IMR-90 (cell line): ENCODE data around the gene USH2A. TPM values are rescaled to one million over a fixed set of nuclear protein-coding genes. Genes with fewer than 3 reads are reported as not detected.

Source experiments
- ATAC-seq: fragments of 200-7000 bp; cut with Tn5 transposase; 2 replicates; pipeline ENCODE4 v1.9.1; 2020; ENCODE audit warnings: low read depth, mild to moderate bottlenecking, moderate library complexity
- BruUV-seq: library from RNA; stranded (reverse); fragments of 400-500 nt; replicated peaks from 2 replicates; lab custom pipeline; 2021; lab: Mats Ljungman, UMichigan
- CTCF ChIA-PET: fragments of 300-600 bp; formaldehyde crosslinking; extraction: SDS; loops from one replicate; lab custom pipeline; 2021; ENCODE audit warnings: antibody characterized with exemption; lab: Yijun Ruan, JAX
- POLR2A ChIA-PET: fragments of 300-600 bp; sonication (Branson Sonifier 250); formaldehyde crosslinking; loops from one replicate; lab custom pipeline; 2022; ENCODE audit warnings: antibody characterized with exemption; ENCODE audit not compliant: unreplicated experiment; lab: Charles Lee
- DNase-seq: peaks from one replicate; pipeline ENCODE4 v3.0.0; 2013
- H2AFZ ChIP-seq: replicated peaks from 2 replicates; pipeline ENCODE3; 2013; ENCODE audit warnings: low read length, mild to moderate bottlenecking; ENCODE audit not compliant: poor library complexity
- H2AK5ac ChIP-seq: 2 replicates; pipeline ENCODE4 v1.6.1; 2013; ENCODE audit warnings: low read depth, low read length, inconsistent platforms
- H2AK9ac ChIP-seq: replicated peaks from 2 replicates; pipeline ENCODE3; 2013; ENCODE audit warnings: mild to moderate bottlenecking, low read depth, low read length, moderate library complexity; ENCODE audit not compliant: poor library complexity
- H2BK120ac ChIP-seq: 2 replicates; pipeline ENCODE4 v1.6.1; 2013; ENCODE audit warnings: low read depth, low read length, inconsistent platforms
- H2BK15ac ChIP-seq: 3 replicates; pipeline ENCODE4 v1.6.1; 2013; ENCODE audit warnings: low read depth, low read length, inconsistent platforms
- H2BK20ac ChIP-seq: 2 replicates; pipeline ENCODE4 v1.6.1; 2013; ENCODE audit warnings: low read depth, mild to moderate bottlenecking, inconsistent platforms, low read length, moderate library complexity
- H2BK5ac ChIP-seq: 2 replicates; pipeline ENCODE4 v1.6.1; 2013; ENCODE audit warnings: mild to moderate bottlenecking, low read depth, low read length, inconsistent platforms; ENCODE audit not compliant: poor library complexity, severe bottlenecking
- H3K14ac ChIP-seq: replicated peaks from 2 replicates; pipeline ENCODE4 v1.6.1; 2013; ENCODE audit warnings: low read depth, low read length, inconsistent platforms
- H3K18ac ChIP-seq: 2 replicates; pipeline ENCODE4 v1.6.1; 2013; ENCODE audit warnings: low read depth, low read length, control low read depth
- H3K23ac ChIP-seq: 2 replicates; pipeline ENCODE4 v1.6.1; 2013; ENCODE audit warnings: low read depth, low read length, inconsistent platforms
- H3K27ac ChIP-seq: 2 replicates; pipeline ENCODE4 v1.5.1; 2013; ENCODE audit warnings: mild to moderate bottlenecking, control low read depth, low read length; ENCODE audit not compliant: insufficient read depth
- H3K27me3 ChIP-seq: 2 replicates; pipeline ENCODE4 v1.6.1; 2013; ENCODE audit warnings: low read length; ENCODE audit not compliant: control insufficient read depth, insufficient read depth
- H3K36me3 ChIP-seq: 2 replicates; pipeline ENCODE4 v1.6.1; 2013; ENCODE audit warnings: low read length, mixed read lengths; ENCODE audit not compliant: control insufficient read depth, insufficient read depth
- H3K4ac ChIP-seq: 2 replicates; pipeline ENCODE4 v1.6.1; 2013; ENCODE audit warnings: low read depth, low read length, inconsistent platforms
- H3K4me1 ChIP-seq: 2 replicates; pipeline ENCODE4 v1.6.1; 2013; ENCODE audit warnings: low read length, mixed read lengths; ENCODE audit not compliant: control insufficient read depth, insufficient read depth
- H3K4me2 ChIP-seq: 2 replicates; pipeline ENCODE4 v1.6.1; 2013; ENCODE audit warnings: low read depth, mild to moderate bottlenecking, control low read depth, low read length, moderate library complexity
- H3K4me3 ChIP-seq: 2 replicates; pipeline ENCODE4 v1.5.1; 2013; ENCODE audit warnings: low read depth, mild to moderate bottlenecking, control low read depth, low read length, moderate library complexity; ENCODE audit not compliant: insufficient read depth
- H3K56ac ChIP-seq: 2 replicates; pipeline ENCODE4 v1.6.1; 2013; ENCODE audit warnings: low read length, inconsistent platforms; ENCODE audit not compliant: insufficient read depth; ENCODE audit errors: extremely low read depth
- H3K79me1 ChIP-seq, 2 experiments: 2 replicates each; pipeline ENCODE4 v1.6.1; 2013; ENCODE audit warnings: low read length in 2 of 2, inconsistent platforms in 1 of 2, low read depth in 1 of 2
- H3K9ac ChIP-seq: 2 replicates; pipeline ENCODE4 v1.6.1; 2013; ENCODE audit warnings: low read depth, low read length, control low read depth
- H3K9me1 ChIP-seq: 2 replicates; pipeline ENCODE4 v1.6.1; 2013; ENCODE audit warnings: low read length, inconsistent platforms; ENCODE audit not compliant: insufficient read depth
- H3K9me3 ChIP-seq: 2 replicates; pipeline ENCODE4 v1.6.1; 2013; ENCODE audit warnings: low read length; ENCODE audit not compliant: control insufficient read depth, insufficient read depth
- H4K20me1 ChIP-seq: 2 replicates; pipeline ENCODE4 v1.6.1; 2013; ENCODE audit warnings: low read length, inconsistent platforms; ENCODE audit not compliant: insufficient read depth
- H4K5ac ChIP-seq: 2 replicates; pipeline ENCODE4 v1.6.1; 2013; ENCODE audit warnings: mild to moderate bottlenecking, low read depth, low read length, control low read depth
- H4K8ac ChIP-seq, 2 experiments: 2 replicates each; pipeline ENCODE4 v1.6.1; 2013; ENCODE audit warnings: low read depth in 2 of 2, low read length in 2 of 2, control low read depth in 1 of 2, inconsistent platforms in 1 of 2
- H4K91ac ChIP-seq: 2 replicates; pipeline ENCODE4 v1.6.1; 2013; ENCODE audit warnings: low read depth, low read length, inconsistent platforms; ENCODE audit not compliant: insufficient read depth
- BHLHE40 ChIP-seq: fragments of 150-350 bp; IDR thresholded peaks from 2 replicates; pipeline ENCODE4 v1.6.1; 2016; ENCODE audit warnings: mild to moderate bottlenecking, low read depth, low read length
- CEBPB ChIP-seq: IDR thresholded peaks from 2 replicates; pipeline ENCODE4 v1.6.1; 2012; ENCODE audit warnings: low read depth, low read length, improper control_type of control experiment
- FOS ChIP-seq: fragments of 150-350 bp; IDR thresholded peaks from 2 replicates; pipeline ENCODE4 v1.6.1; 2016; ENCODE audit warnings: low read depth, low read length
- MAZ ChIP-seq: IDR thresholded peaks from 2 replicates; pipeline ENCODE4 v1.6.1; 2012; ENCODE audit warnings: low read depth, mild to moderate bottlenecking, low read length, improper control_type of control experiment, moderate library complexity, borderline replicate concordance
- NFE2L2 ChIP-seq: fragments of 150-350 bp; IDR thresholded peaks from 2 replicates; pipeline ENCODE4 v1.6.1; 2016; ENCODE audit warnings: low read depth, mild to moderate bottlenecking, low read length
- RFX5 ChIP-seq: IDR thresholded peaks from 2 replicates; pipeline ENCODE4 v1.8.0; 2012; ENCODE audit warnings: low read depth, mild to moderate bottlenecking, low read length, moderate library complexity
- USF2 ChIP-seq: fragments of 150-350 bp; IDR thresholded peaks from 2 replicates; pipeline ENCODE4 v1.6.1; 2017; ENCODE audit warnings: mild to moderate bottlenecking, antibody characterized with exemption, low read length, low read depth
- WGBS, 2 experiments: methylation state at CpG; one replicate each; pipeline versions ENCODE4 v1.1.5 to v1.1.7; 2013; ENCODE audit warnings: missing lambda C conversion rate in 2 of 2; ENCODE audit not compliant: insufficient read length in 1 of 2; ENCODE audit errors: extremely low coverage in 2 of 2; 5-methylcytosine and 5-hydroxymethylcytosine counted together
- dilution Hi-C: fragments of 300-500 bp; cut with HindIII; formaldehyde crosslinking; loops from one replicate; pipeline ENCODE4 v1.14.3; 2018; ENCODE audit warnings: low sequenced_read_pairs; ENCODE audit not compliant: unreplicated experiment
- in situ Hi-C: fragments of 300-500 bp; cut with MboI; formaldehyde crosslinking; loops from 3 replicates; pipeline ENCODE4 v1.14.3; 2019; ENCODE audit warnings: low sequenced_read_pairs, inconsistent platforms, mixed read lengths
- intact Hi-C: fragments of 100-400 bp; cut with micrococcal nuclease; formaldehyde crosslinking; loops from 2 replicates; pipeline ENCODE4 v1.10.0; 2022
- polyA plus RNA-seq, 3 experiments: library from polyadenylated mRNA; depleted of rRNA; stranded (reverse); fragments of >200 nt; gene quantifications; 2 replicates each; pipeline ENCODE4 v1.2.3, GENCODE V29; 2012; ENCODE audit warnings: low replicate concordance in 1 of 3
- total RNA-seq: library from RNA; depleted of rRNA; stranded (reverse); fragments of >200 nt; gene quantifications from 2 replicates; pipeline ENCODE4 v1.2.3, GENCODE V29; 2012

The USH2A gene
- total and polyA plus RNA-seq, 2 of the 4 experiments (the other 2 are of a cell fraction) = under 0.01 to 0.02 TPM

GRCh38 chr1:216462066-216462775, 39.0 kb upstream of the USH2A start:
- DNase-seq = peak; percentile 89
- TF ChIP-seq RFX5 (no peak), MAZ (no peak), CEBPB (0 out of 2 replicates have a peak, but pooled peaks have one; percentile 26), USF2 (no peak), BHLHE40 (no peak), FOS (peak; percentile 44; the same call in 1 of the 2 replicates), NFE2L2 (no peak)

More at GRCh38 chr1:216462066-216462775, 39.0 kb upstream of the USH2A start:
- peak overlapping the region; percentile 78; the same call in 1 of the 2 replicates for H3K4me2 ChIP-seq
- no CpG with 5 or more reads among the region's 3 CpGs for WGBS, 2 experiments
- H2AK5ac ChIP-seq = 0 out of 2 replicates have a peak overlapping the region, but pooled peaks have one; percentile 73
- H3K4ac ChIP-seq = peak overlapping the region; percentile 99; the same call in 1 of the 2 replicates
- H3K27me3 ChIP-seq = no peaks in the 10 kb centered on the region
- peak; percentile 9 for ATAC-seq
- H4K5ac ChIP-seq = peak overlapping the region; percentile 89
- peak overlapping the region; percentile 77; the same call in 1 of the 2 replicates for H3K14ac ChIP-seq
- intact Hi-C loops = loop anchor here (5.0 kb wide), 2 partner anchors 140 to 470 kb away; no protein-coding TSS in a partner anchor
- H2BK5ac ChIP-seq = peak overlapping the region; percentile 100
- H3K18ac ChIP-seq = peak overlapping the region; percentile 98
- H3K27ac ChIP-seq = peak overlapping the region; percentile 99; the same call in 1 of the 2 replicates
- peak overlapping the region; percentile 98; the same call in 1 of the 2 replicates for H2BK20ac ChIP-seq
- no peaks in the 10 kb centered on the region for H3K9me3 ChIP-seq
- BruUV-seq = no TSS peak
- peak overlapping the region; percentile 31; the same call in 1 of the 3 replicates for H2BK15ac ChIP-seq
- H3K36me3 ChIP-seq = no peaks in the 10 kb centered on the region
- H3K9ac ChIP-seq = no peak overlapping the region
- H2BK120ac ChIP-seq = peak overlapping the region; percentile 100
- POLR2A ChIA-PET = no interaction called here
- peaks cover 0 to 5% of the 10 kb centered on the region in 2 experiments; a peak in 1 of 4 replicates for H3K79me1 ChIP-seq
- no peak overlapping the region for H2AFZ ChIP-seq
- H3K9me1 ChIP-seq = peaks cover 8% of the 10 kb centered on the region
- no peak overlapping the region for H2AK9ac ChIP-seq
- peak overlapping the region; percentile 88 to 91 for H4K8ac ChIP-seq
- H3K23ac ChIP-seq = peak overlapping the region; percentile 77
- peak overlapping the region; percentile 89 for H4K91ac ChIP-seq
- CTCF ChIA-PET = no interaction called here
- dilution Hi-C loops = no loop called here
- H3K4me1 ChIP-seq = peaks cover 19% of the 10 kb centered on the region
- H3K56ac ChIP-seq = peak overlapping the region; percentile 76; the same call in 1 of the 2 replicates
- in situ Hi-C loops = no loop called here
- no peaks in the 10 kb centered on the region for H4K20me1 ChIP-seq
- no peak overlapping the region for H3K4me3 ChIP-seq
